Endothelial cell of umbilical vein (primary cell): Measurements from ENCODE around the gene CUBN. TPM values are rescaled to one million over a fixed set of nuclear protein-coding genes. Genes with fewer than 3 reads are reported as not detected.

ENCODE experiments used
- Bru-seq: library from RNA; stranded (reverse); fragments of 400-500 nt; gene quantifications from one replicate; lab custom pipeline; 2021; lab: Mats Ljungman, UMichigan
- BruChase-seq, 2 experiments: library from RNA; stranded (reverse); fragments of 400-500 nt; gene quantifications; one replicate each; lab custom pipeline; 2021; lab: Mats Ljungman, UMichigan
- BruUV-seq: library from RNA; stranded (reverse); fragments of 400-500 nt; replicated peaks from 2 replicates; lab custom pipeline; 2021; lab: Mats Ljungman, UMichigan
- CTCF ChIA-PET: fragments of 300-600, 350-600 bp; sonication (Branson Sonifier 250); formaldehyde crosslinking; loops from one replicate; lab custom pipeline; 2021; ENCODE audit warnings: antibody characterized with exemption, inconsistent platforms; lab: Charles Lee
- POLR2A ChIA-PET: fragments of 300-600, 350-600 bp; sonication (Branson Sonifier 250); formaldehyde crosslinking; loops from one replicate; lab custom pipeline; 2021; ENCODE audit warnings: antibody characterized with exemption, inconsistent platforms; lab: Charles Lee
- DNase-seq: peaks from one replicate; pipeline ENCODE4 v3.0.0-alpha.2; 2011; ENCODE audit warnings: low read depth, low spot score
- FAIRE-seq: peaks from 2 replicates; lab custom pipeline; 2011; peaks lifted over from hg19 to GRCh38; lab: Jason Lieb, UNC
- H2AFZ ChIP-seq: 2 replicates; pipeline ENCODE4 v1.6.0; 2012; ENCODE audit warnings: low read depth, low read length, control low read depth, inconsistent platforms
- H3K27ac ChIP-seq: 2 replicates; pipeline ENCODE4 v1.5.1; 2011; ENCODE audit warnings: low read depth, mild to moderate bottlenecking, control low read depth, low read length, moderate library complexity; ENCODE audit not compliant: insufficient read depth
- H3K27me3 ChIP-seq, 2 experiments: 2 replicates each; pipeline versions ENCODE4 v1.6.0 to v1.6.1; 2011; ENCODE audit warnings: low read length in 2 of 2, mixed read lengths in 1 of 2; ENCODE audit not compliant: control insufficient read depth in 2 of 2, insufficient read depth in 2 of 2
- H3K36me3 ChIP-seq, 2 experiments: 2 replicates in 1 of 2; 3 replicates in 1 of 2; pipeline ENCODE4 v1.5.1; 2011; ENCODE audit warnings: low read length in 2 of 2, mild to moderate bottlenecking in 1 of 2, moderate library complexity in 1 of 2; ENCODE audit not compliant: control insufficient read depth in 2 of 2, insufficient read depth in 2 of 2; ENCODE audit errors: extremely low read depth in 1 of 2
- H3K4me1 ChIP-seq: 3 replicates; pipeline ENCODE4 v1.5.1; 2011; ENCODE audit warnings: mild to moderate bottlenecking, low read length; ENCODE audit not compliant: control insufficient read depth, insufficient read depth; ENCODE audit errors: extremely low read depth
- H3K4me2 ChIP-seq: 2 replicates; pipeline ENCODE4 v1.6.1; 2011; ENCODE audit warnings: low read length, control low read depth, mixed read lengths; ENCODE audit not compliant: insufficient read depth
- H3K4me3 ChIP-seq, 3 experiments: fragments of 200-600 bp in 1 of 3; sonication (generic), shearing (Covaris generic) in 1 of 3; replicated peaks in 1 of 3; 2 replicates each; pipeline ENCODE4 v1.5.1; 2011 to 2016; ENCODE audit warnings: control low read depth in 3 of 3, low read length in 3 of 3, mild to moderate bottlenecking in 2 of 3, inconsistent platforms in 1 of 3, low read depth in 1 of 3, moderate library complexity in 1 of 3; ENCODE audit not compliant: insufficient read depth in 1 of 3
- H3K79me2 ChIP-seq: 2 replicates; pipeline ENCODE4 v1.6.0; 2012; ENCODE audit warnings: low read length, inconsistent platforms; ENCODE audit not compliant: control insufficient read depth, insufficient read depth
- H3K9ac ChIP-seq: replicated peaks from 2 replicates; pipeline ENCODE3; 2011; ENCODE audit warnings: low read length, control low read depth; ENCODE audit not compliant: insufficient read depth; ENCODE audit errors: extremely low read depth
- H3K9me1 ChIP-seq: replicated peaks from 3 replicates; pipeline ENCODE4 v1.6.0; 2011; ENCODE audit warnings: mild to moderate bottlenecking, low read length; ENCODE audit not compliant: control insufficient read depth, insufficient read depth; ENCODE audit errors: extremely low read depth
- H3K9me3 ChIP-seq: replicated peaks from 2 replicates; pipeline ENCODE4 v1.5.1; 2012; ENCODE audit warnings: low read length, inconsistent platforms; ENCODE audit not compliant: control insufficient read depth, insufficient read depth
- H4K20me1 ChIP-seq: replicated peaks from 2 replicates; pipeline ENCODE3; 2011; ENCODE audit warnings: mild to moderate bottlenecking, low read length; ENCODE audit not compliant: control insufficient read depth, insufficient read depth; ENCODE audit errors: extremely low read depth
- EZH2 ChIP-seq: IDR thresholded peaks from 2 replicates; pipeline ENCODE4 v1.6.1; 2012; ENCODE audit warnings: borderline replicate concordance, low read depth, mild to moderate bottlenecking, moderate library complexity, low read length, inconsistent platforms; ENCODE audit not compliant: severe bottlenecking
- FOS ChIP-seq: IDR thresholded peaks from 2 replicates; pipeline ENCODE4 v1.6.1; 2011; ENCODE audit warnings: mild to moderate bottlenecking, low read length, moderate library complexity, borderline replicate concordance; ENCODE audit not compliant: insufficient read depth
- GATA2 ChIP-seq: IDR thresholded peaks from 2 replicates; pipeline ENCODE4 v1.7.0; 2011; ENCODE audit warnings: low read depth, mild to moderate bottlenecking, moderate library complexity, mixed read lengths, low read length; ENCODE audit not compliant: insufficient read length, insufficient read depth
- JUN ChIP-seq: IDR thresholded peaks from 2 replicates; pipeline ENCODE4 v1.6.1; 2011; ENCODE audit warnings: borderline replicate concordance, low read depth; ENCODE audit not compliant: insufficient read length, insufficient read depth
- MYC ChIP-seq: IDR thresholded peaks from one replicate; pipeline ENCODE4 v1.6.1; 2011; ENCODE audit warnings: mild to moderate bottlenecking, low read depth, low read length
- POLR2A ChIP-seq: IDR thresholded peaks from 2 replicates; pipeline ENCODE4 v1.6.1; 2012; ENCODE audit warnings: low read depth, mild to moderate bottlenecking, control low read depth, low read length
- POLR2AphosphoS5 ChIP-seq: IDR thresholded peaks from 2 replicates; pipeline ENCODE4 v1.6.1; 2012; ENCODE audit warnings: low read depth, mild to moderate bottlenecking, control low read depth, low read length, moderate library complexity; ENCODE audit not compliant: insufficient read depth
- dilution Hi-C: fragments of 300-500 bp; cut with MboI; formaldehyde crosslinking; loops from one replicate; pipeline ENCODE4 v1.15.0; 2019; ENCODE audit warnings: low sequenced_read_pairs; ENCODE audit not compliant: extremely low pct_ligation_motif_present
- intact Hi-C: fragments of 100-400 bp; cut with micrococcal nuclease; formaldehyde crosslinking; loops from one replicate; pipeline ENCODE4 v1.10.0; 2022
- long read RNA-seq: library from polyadenylated mRNA; stranded (forward); transcript quantifications from one replicate; pipeline ENCODE4 v2.0.0, GENCODE V29; 2021
- polyA minus RNA-seq, 3 experiments: library from RNA; depleted of rRNA, polyadenylated mRNA; stranded (reverse); fragments of >200 nt; gene quantifications; 1 replicate in 1 of 3; 2 replicates in 2 of 3; pipeline ENCODE4 v1.2.3, GENCODE V29; 2011
- polyA plus RNA-seq, 4 experiments: library from polyadenylated mRNA; depleted of rRNA in 3 of 4; stranded (reverse) in 3 of 4; unstranded in 1 of 4; fragments of >200 nt; gene quantifications; 2 replicates each; pipeline versions ENCODE4 v1.2.1 to v1.2.3, GENCODE V29; 2011 to 2012; ENCODE audit warnings: missing spikeins in 1 of 4
- total RNA-seq: library from RNA; stranded (reverse); gene quantifications from 2 replicates; pipeline ENCODE4 v1.2.3, GENCODE V29; 2021
- TF ChIP-seq, protein P1 (sequence below): IDR thresholded peaks from 2 replicates; pipeline ENCODE4 v1.6.1; 2011; ENCODE audit not compliant: insufficient read depth, insufficient read length
- TF ChIP-seq, protein P2 (sequence below), 2 donors: IDR thresholded peaks; 1 replicate in 1 of 2; 2 replicates in 1 of 2; pipeline ENCODE4 v1.5.1; 2011; ENCODE audit warnings: low read length in 2 of 2, mild to moderate bottlenecking in 2 of 2, moderate library complexity in 2 of 2, control low read depth in 1 of 2, inconsistent platforms in 1 of 2, low read depth in 1 of 2; ENCODE audit not compliant: insufficient read depth in 1 of 2; ENCODE audit errors: extremely low read depth in 1 of 2

The CUBN gene
- total RNA-seq: 2.7 and 3.0 TPM in 2 replicates
- polyA plus RNA-seq: 3.6 and 4.6 TPM in 2 replicates
- polyA plus RNA-seq (2011; cell fraction: cytosol; rRNA removed): 2.5 and 3.6 TPM in 2 replicates
- polyA plus RNA-seq (2011; cell fraction: nucleus; rRNA removed): 8.7 and 9.2 TPM in 2 replicates
- 1.3 and 1.5 TPM in 2 replicates for polyA plus RNA-seq (2012)
- 8.7 and 11.7 TPM in 2 replicates for polyA minus RNA-seq
- not detected for polyA minus RNA-seq (2011; cell fraction: cytosol; rRNA and poly(A)+ RNA removed)
- 13.3 and 19.8 TPM in 2 replicates for polyA minus RNA-seq (2011; cell fraction: nucleus; rRNA and poly(A)+ RNA removed)
- percentile 45 among the genes with signal in this experiment for Bru-seq, nascent RNA
- BruChase-seq, experiment 1, labeled RNA remaining after a 6-hour chase: percentile 46 among the genes with signal in this experiment
- BruChase-seq, experiment 2, labeled RNA remaining after a 2-hour chase: percentile 40 among the genes with signal in this experiment
- long read RNA-seq, partial matches to known transcripts: 13 of 22 reads
- long read RNA-seq, other reads (novel, unspliced or antisense): 9 of 22 reads

DNA sequence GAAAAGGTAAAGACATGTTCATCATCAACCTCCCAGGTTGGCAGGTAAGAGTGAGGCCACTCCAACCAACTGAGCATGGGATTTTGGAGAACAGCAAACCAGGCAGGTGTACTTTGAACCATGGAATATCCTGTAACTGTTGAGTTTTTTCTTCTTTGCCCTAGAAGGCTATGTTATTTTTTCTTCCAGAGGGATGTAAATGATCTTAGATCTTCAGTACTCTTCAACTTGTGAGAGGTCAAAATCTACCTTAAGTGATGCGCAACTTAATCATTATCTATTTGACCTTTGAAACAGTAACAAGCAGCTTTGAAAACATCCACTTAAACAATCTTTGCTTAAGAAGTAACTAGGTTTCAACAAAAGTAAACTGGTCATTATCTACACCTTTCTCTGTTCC lies at the start of gene CUBN:
CUBN (minus strand) TSS at position 71 of the 400 bp plus-strand sequence; CDS start at position 25, 46 bp downstream.
- no peaks in the 10 kb centered on the region for H3K4me1 ChIP-seq
- no peak for DNase-seq
- H3K9me1 ChIP-seq: no peaks in the 10 kb centered on the region
- H3K9me3 ChIP-seq: no peaks in the 10 kb centered on the region
- intact Hi-C loops (no loop called here), dilution Hi-C loops (no loop called here)
- no peak within 1 kb of the TSS for H3K4me2 ChIP-seq
- no peak within 1 kb of the TSS for H3K9ac ChIP-seq
- no peak within 1 kb of the TSS for H3K4me3 ChIP-seq
- ChIA-PET CTCF (no interaction called here), POLR2A (no interaction called here)
- H3K27me3 ChIP-seq: no peaks in the 10 kb centered on the region
- TF ChIP-seq JUN (no peak), POLR2AphosphoS5 (no peak), MYC (no peak), POLR2A (no peak), EZH2 (no peak), FOS (no peak), GATA2 (no peak)
- TF ChIP-seq, protein P1, sequence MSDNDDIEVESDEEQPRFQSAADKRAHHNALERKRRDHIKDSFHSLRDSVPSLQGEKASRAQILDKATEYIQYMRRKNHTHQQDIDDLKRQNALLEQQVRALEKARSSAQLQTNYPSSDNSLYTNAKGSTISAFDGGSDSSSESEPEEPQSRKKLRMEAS: no peak
- TF ChIP-seq, protein P2, sequence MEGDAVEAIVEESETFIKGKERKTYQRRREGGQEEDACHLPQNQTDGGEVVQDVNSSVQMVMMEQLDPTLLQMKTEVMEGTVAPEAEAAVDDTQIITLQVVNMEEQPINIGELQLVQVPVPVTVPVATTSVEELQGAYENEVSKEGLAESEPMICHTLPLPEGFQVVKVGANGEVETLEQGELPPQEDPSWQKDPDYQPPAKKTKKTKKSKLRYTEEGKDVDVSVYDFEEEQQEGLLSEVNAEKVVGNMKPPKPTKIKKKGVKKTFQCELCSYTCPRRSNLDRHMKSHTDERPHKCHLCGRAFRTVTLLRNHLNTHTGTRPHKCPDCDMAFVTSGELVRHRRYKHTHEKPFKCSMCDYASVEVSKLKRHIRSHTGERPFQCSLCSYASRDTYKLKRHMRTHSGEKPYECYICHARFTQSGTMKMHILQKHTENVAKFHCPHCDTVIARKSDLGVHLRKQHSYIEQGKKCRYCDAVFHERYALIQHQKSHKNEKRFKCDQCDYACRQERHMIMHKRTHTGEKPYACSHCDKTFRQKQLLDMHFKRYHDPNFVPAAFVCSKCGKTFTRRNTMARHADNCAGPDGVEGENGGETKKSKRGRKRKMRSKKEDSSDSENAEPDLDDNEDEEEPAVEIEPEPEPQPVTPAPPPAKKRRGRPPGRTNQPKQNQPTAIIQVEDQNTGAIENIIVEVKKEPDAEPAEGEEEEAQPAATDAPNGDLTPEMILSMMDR (IDR thresholded peaks at IDR 0.05; ENCODE audit: extremely low read depth in 1 of 2, insufficient read depth in 1 of 2, low read depth in 1 of 2, low read length in 2 of 2): no peak
- H3K27ac ChIP-seq: no peak within 1 kb of the TSS
- H3K36me3 ChIP-seq: no peaks in the 10 kb centered on the region
- no peak within 1 kb of the TSS for H2AFZ ChIP-seq
- no peak for FAIRE-seq
- no TSS peak for BruUV-seq
- no peaks in the 10 kb centered on the region for H3K79me2 ChIP-seq
- H4K20me1 ChIP-seq: no peaks in the 10 kb centered on the region
